ENCODE data around the gene RAD51B. TPM values are rescaled to one million over a fixed set of nuclear protein-coding genes. Genes with fewer than 3 reads are reported as not detected.
A peak's percentile ranks its signal among the peaks of the same experiment; 100 is the strongest.

The RAD51B gene
- total RNA-seq, 1 experiment from 2014 or later = 7.2 TPM

DNA sequence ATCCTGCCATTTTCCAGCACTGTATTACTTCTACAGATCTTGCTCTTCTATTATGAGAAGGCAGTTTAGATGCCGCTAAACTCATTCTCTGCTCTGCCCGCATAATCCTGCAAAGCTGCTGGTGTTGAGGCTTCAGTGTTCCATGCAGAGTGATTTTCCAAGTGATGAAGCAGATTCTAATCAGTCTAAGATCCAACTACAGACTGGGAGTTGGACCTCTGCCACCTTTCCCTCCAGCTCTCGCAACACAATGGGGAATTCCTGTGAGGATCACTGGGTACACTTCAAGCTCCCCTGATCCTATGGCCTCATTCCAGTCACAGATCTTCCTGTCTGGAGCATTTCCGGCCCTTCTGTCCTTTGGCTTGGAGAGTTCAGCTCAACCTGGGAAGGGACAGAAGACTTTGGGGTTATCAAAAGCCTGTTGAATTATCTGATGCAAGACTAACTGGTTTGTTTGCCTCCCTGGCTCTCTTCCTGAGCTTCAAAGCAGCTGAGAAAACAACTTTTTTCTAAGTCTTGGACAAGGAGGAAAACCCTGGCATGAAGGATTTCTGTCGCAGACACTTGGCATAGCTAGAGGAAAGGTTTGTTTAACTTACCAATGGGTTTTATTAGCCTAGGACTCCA is 639.4 kb downstream of the RAD51B start:
- Histone ChIP-seq H3K9me3 (0 out of 2 replicates have a peak, but pooled peaks cover 3% of the 10 kb centered on the region), H3K4me3 (no peak overlapping the region)
- DNase-seq = peak; percentile 39

DNA sequence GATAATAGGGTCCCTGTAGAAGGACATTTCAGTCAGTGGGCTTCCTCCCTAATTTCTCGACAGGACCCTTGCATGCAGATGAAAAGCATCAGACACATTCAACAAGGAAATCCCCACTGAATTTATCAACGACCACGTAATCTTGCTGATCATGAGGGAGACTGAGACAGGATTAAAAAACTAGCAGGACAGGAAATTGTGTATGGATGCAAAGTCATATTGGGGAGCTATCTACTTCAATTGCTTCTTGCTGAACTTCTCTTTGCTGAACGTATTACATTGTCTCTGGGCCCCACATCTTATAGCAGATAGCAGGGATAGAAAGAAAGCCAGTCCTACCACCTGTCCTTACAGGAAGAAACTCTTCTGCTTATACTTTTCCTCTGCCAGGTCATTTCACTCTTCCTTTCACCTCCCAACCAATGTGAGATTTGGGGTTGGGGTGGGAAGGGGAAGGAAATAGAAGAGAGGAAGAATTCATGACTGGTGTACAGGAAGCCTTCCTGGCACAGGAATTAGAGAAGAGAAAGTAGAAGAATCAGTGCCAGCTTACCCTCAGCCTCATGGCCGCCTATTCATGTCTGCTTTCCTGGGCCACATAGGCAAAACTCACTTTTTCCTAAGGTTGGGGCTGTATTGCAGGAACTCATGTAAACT is 640.0 kb downstream of the RAD51B start:
- Histone ChIP-seq H3K27me3 (no peaks in the 10 kb centered on the region), H3K36me3 (no peaks in the 10 kb centered on the region), H3K9me3 (0 out of 2 replicates have a peak, but pooled peaks cover 3% of the 10 kb centered on the region), H3K4me3 (no peak overlapping the region)
- no peak for DNase-seq

More for the DNA sequence above, 639.4 kb downstream of the RAD51B start:
- Histone ChIP-seq H3K36me3 (no peaks in the 10 kb centered on the region), H3K27me3 (no peaks in the 10 kb centered on the region)

DNA sequence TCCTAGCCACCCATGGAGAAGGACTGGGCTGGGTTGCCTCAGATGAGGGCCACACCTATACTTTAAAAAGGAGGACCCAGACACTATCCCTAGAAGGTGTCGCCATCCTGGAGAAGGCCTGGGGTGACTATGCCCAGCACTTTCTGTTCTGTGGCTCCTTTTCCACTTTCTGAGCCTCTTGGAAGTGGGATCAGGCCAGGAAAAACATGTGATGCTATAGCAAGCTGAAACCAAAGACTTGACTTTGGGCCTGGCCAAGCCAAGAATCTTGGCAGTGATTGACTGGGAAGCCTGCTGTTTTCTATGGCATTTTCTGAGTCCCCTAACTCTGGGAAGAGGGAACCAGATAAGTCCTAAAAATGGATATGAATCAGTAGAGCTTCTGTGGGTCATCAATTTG is 641.0 kb downstream of the RAD51B start:
- peak; percentile 49 for DNase-seq
- no peaks in the 10 kb centered on the region for H3K9me3 ChIP-seq
- H3K27me3 ChIP-seq = no peaks in the 10 kb centered on the region
- H3K4me3 ChIP-seq = no peak overlapping the region
- H3K36me3 ChIP-seq = no peaks in the 10 kb centered on the region

DNA sequence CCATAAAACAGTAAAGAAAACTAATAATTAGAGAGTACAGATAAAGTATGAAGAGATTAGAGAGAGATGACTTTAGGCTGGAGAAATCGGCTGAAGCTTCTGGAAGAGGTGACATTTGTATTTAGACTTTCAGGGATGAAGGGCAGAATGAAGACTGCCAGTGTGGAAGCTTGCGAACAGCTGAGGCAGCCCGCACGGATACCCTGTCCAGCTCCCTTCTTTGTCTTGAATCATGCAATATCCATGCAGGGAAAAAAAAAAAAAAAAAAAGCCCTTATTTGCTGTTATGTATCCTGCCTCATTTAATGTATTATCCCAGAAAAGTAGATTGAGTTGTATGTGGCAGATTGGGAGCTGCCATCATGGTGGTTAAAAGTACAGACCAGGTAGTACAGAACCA is 641.5 kb downstream of the RAD51B start:
- H3K36me3 ChIP-seq = no peaks in the 10 kb centered on the region
- DNase-seq = no peak
- H3K27me3 ChIP-seq = no peaks in the 10 kb centered on the region
- H3K9me3 ChIP-seq = no peaks in the 10 kb centered on the region
- H3K4me3 ChIP-seq = no peak overlapping the region

DNA sequence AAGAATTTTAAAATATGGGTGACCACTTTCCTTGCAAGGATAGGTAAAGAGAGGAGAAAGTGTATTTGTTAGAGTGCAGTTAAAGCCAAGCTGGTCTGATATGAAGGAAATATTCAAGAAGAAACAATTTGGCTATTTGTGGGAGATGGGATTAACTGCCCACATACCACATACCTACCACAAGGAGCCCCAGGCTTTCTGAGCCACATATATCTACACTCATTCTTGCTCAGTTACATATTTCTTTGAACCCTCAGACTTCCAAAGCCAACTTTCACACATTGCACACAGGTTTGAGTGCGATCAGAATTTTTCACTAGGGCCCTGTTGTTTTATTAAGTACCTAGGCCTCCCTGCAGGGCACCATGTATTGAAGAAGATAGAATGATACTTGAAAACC is 643.1 kb downstream of the RAD51B start:
- Histone ChIP-seq H3K4me3 (no peak overlapping the region), H3K36me3 (no peaks in the 10 kb centered on the region), H3K27me3 (no peaks in the 10 kb centered on the region), H3K9me3 (no peaks in the 10 kb centered on the region)
- DNase-seq = no peak

DNA sequence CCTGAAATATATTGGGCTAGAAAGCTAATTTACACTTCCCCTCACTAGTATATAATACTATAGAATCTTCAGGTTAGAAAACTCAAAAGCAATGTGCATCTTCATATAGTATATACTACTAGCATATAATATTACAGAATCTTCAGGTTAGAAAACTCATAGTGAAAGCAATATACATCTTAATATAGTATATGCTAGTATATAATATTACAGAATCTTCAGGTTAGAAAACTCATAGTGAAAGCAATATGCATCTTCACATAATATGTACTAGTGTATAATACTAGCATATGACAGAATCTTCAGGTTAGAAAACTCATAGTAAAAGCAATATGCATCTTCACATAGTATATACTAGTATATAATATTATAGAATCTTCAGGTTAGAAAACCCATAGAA is 643.7 kb downstream of the RAD51B start:
- H3K27me3 ChIP-seq = no peaks in the 10 kb centered on the region
- H3K9me3 ChIP-seq = no peaks in the 10 kb centered on the region
- no peak for DNase-seq
- H3K4me3 ChIP-seq = no peak overlapping the region
- no peaks in the 10 kb centered on the region for H3K36me3 ChIP-seq

DNA sequence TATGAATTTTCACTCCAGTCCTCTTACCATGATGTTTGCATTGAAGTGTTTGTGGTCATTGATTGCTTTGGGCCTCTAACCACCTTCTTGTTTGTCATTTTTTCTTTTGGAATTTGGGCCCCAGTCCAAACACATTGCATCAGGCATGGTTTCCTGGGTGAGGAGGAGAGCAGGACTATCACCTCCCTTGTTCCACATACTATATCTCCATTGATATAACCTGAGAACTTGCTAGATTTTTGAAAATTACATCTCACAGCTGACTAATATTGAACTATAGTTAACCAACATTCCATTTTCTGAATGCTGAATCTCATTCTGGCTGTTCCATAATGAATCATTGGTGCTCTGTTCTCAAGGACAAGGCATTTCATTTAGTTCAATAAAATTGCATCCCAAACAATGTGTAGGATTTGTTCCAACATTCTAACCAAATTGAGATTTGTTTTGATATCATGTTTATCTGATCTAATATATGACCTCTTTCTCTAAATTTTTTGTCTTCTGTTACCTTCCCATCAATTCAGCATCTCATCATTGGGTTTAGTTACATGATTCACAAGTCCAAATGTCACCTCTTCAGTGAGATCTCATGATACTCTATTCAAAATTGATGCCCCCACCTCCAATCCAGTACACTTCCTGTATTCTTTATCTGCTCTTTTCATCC is 644.3 kb downstream of the RAD51B start:
- H3K4me3 ChIP-seq = no peak overlapping the region
- no peaks in the 10 kb centered on the region for H3K9me3 ChIP-seq
- DNase-seq = no peak
- no peaks in the 10 kb centered on the region for H3K36me3 ChIP-seq
- H3K27me3 ChIP-seq = no peaks in the 10 kb centered on the region

DNA sequence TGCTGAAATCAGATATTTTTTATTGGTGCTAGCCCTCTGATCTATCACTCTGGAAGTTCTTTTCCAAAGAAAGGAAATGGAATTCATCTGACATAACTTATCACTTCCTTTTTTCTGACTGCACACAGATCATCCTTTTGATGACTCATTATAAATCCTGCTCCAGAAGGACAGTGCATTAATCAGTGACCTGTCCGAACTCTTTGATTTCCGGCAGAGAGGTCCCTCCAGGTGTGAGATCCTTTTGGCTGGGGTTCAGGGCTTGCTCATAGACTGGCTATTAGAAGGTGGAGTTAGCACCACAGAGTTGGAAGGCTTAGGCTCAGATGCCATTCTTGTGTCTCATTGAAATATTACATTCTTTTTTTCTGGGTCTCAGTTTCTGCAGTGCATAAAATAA is 645.1 kb downstream of the RAD51B start:
- no peaks in the 10 kb centered on the region for H3K27me3 ChIP-seq
- no peaks in the 10 kb centered on the region for H3K36me3 ChIP-seq
- DNase-seq = peak; percentile 73
- no peak overlapping the region for H3K4me3 ChIP-seq
- no peaks in the 10 kb centered on the region for H3K9me3 ChIP-seq

DNA sequence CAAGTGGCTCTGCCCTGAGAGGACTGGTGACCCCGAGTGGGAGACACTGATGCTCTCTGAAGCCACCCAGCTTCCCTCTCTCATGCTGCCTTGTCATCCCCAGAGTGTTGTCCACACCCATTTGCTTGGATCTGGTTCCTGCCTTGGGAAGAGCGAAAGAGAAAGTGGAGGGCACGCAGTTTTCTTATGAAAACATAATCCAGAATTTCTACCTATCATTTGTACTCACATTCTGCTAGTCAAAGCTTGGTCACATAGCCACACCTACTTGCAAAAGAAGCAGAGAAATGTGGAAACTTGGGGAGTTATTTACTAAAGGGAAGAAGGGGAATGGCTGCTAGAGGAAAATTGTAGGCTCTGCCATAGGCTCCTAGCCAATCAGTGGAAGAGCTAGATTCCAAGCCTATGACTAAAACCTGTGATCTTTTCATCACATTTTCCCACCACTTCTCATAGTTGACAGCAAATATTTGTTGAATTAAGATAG is 647.0 kb downstream of the RAD51B start:
- Histone ChIP-seq H3K4me3 (no peak overlapping the region), H3K9me3 (no peaks in the 10 kb centered on the region), H3K27me3 (no peaks in the 10 kb centered on the region), H3K36me3 (no peaks in the 10 kb centered on the region)
- peak; percentile 19 for DNase-seq

DNA sequence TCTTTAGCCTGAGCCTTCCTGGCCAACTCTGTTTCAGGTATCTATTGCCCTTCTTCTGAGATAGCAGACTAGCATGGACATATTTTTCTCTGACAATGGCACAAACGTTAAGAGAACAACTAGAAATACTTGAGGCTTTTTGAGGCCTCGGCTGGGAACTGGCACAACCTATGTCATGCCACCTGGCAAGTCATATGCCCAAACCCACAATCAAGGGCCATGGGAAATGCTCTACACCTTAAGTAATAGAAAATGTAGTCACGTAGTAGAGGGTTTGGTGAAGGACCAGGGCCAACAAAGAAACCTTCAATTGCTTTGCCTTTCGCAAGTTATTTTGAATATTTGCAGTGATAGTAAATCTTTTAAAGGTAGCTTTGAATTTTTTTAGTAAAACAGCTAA is 647.8 kb downstream of the RAD51B start:
- DNase-seq = no peak
- H3K36me3 ChIP-seq = no peaks in the 10 kb centered on the region
- no peaks in the 10 kb centered on the region for H3K9me3 ChIP-seq
- no peak overlapping the region for H3K4me3 ChIP-seq
- H3K27me3 ChIP-seq = no peaks in the 10 kb centered on the region

DNA sequence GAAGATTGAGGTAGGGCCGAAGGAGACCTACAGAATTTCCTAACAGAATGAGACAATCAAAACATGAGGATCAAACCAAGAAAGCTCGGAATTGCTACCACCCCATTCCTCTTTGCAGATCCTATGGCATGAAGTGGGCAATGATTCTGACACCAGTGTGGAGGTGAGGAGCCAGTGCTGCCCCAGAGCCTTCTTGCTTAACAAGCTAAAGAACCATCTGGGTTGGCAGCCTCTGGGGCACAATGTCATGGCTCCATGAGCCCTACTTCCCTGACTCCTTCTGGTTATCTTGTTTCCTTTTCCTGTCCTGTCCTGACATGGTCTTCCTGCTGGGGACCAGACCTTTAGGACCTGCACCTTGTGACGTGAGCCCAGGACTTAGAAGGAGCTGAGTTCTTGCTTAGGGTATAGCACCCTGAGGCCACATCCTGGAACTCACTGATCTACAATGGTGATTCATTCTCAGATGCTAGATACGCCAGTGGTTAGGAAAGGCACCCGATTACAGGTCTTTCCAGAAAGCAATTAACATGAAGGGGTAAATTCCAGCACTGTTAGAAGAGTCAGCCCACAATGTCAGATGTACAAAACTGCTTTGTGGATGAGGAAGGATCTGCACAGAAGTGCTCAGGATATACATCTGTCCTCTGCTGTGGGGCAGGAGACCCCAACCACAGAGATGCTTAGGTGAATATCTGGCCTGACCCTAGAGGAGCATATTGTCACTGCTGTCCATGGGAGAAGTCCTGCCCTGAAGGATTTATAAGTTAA is 649.0 kb downstream of the RAD51B start:
- no peak for DNase-seq

DNA sequence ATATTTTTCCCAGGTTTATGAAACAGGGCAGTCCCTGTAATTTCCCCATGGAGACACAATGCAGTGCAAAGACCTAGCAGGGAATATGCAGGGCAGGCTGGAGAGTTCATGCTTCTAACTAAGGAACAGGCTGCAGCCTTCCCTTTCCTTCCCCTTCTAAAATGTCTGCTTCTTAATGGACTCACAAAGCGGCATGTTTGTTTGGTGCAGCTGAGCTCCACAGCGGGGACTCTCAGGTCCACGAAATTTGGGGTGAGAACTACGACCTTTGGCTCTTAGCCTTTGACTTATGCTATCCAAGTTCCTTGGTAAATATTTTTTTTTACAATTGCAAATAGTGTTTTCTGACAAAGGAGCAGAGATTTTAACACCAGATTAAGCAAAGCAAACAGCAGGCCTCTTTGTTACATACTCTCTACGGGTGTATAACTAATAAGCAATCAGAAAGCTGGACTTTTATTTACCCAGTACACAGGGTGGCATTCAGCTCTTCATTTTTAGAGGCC is 649.7 kb downstream of the RAD51B start:
- no peak overlapping the region for H3K4me3 ChIP-seq
- H3K9me3 ChIP-seq = no peaks in the 10 kb centered on the region
- no peak for DNase-seq
- no peaks in the 10 kb centered on the region for H3K27me3 ChIP-seq
- H3K36me3 ChIP-seq = no peaks in the 10 kb centered on the region

More for the DNA sequence above, 649.0 kb downstream of the RAD51B start:
- H3K4me3 ChIP-seq = no peak overlapping the region
- H3K9me3 ChIP-seq = no peaks in the 10 kb centered on the region
- no peaks in the 10 kb centered on the region for H3K27me3 ChIP-seq
- H3K36me3 ChIP-seq = no peaks in the 10 kb centered on the region

DNA sequence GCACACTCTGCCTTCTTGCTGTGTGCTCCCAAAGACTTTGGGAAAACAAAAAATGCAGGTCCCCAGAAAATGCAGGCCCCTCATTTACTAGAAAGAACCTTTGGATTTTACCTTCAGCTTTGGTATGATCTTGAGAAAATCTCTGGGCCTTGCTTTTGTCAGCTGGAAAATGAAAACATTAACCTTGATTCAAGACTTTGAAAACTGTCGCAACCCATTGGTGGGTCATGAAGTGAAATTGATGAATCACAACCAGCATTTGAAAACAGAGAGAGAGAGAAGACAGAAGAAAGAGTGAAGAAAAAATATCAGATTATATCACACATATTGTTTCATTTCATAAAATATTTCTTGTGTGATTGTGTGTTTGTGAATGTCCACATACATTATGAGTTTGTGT is 650.8 kb downstream of the RAD51B start:
- no peaks in the 10 kb centered on the region for H3K27me3 ChIP-seq
- H3K4me3 ChIP-seq = no peak overlapping the region
- DNase-seq = no peak
- no peaks in the 10 kb centered on the region for H3K9me3 ChIP-seq
- no peaks in the 10 kb centered on the region for H3K36me3 ChIP-seq

DNA sequence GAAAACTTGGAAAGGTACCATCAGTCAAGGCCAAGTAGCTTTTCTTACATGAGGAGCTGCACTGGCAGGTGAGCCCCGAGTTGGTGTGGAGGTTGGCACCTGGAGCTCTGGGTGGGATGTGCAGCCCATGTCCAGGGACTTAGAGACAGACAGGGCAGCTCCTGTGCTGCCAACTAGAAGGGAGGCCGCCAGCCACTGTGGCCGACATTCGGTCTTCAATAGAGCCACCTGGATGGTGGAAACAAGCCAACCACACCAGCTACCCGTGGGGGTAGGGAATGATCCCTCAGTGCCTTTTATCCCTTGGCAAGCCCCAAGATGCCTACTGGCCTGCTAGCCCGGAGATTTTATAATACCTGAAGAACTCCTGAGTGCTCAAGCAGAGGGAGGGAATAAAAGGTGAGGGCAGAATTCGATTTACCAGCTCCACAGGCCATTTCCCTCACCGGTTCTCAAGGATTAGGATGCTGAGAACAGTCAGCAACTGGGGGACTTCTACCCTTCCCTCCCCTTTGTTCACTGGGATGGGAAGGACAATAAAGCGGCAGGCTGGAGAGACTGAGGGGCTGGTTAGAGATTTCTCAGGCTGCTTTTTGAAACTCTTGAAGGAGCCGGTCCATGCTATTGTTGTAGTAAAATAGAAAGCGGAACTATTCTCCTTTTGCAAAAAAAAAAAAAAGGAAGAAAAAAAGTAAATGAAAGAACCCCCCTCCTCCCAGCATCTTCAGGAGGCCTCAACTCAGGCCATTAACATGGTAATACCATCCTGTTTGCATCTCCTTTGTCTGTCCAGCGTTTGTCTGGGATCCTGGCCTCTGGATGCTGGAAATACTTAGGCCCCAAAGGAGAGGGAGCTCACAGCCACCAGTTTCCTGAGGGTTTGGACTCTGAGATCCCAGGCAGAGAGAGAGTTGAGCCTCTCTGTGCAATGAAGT is 651.7 kb downstream of the RAD51B start:
- H3K27me3 ChIP-seq = no peaks in the 10 kb centered on the region

DNA sequence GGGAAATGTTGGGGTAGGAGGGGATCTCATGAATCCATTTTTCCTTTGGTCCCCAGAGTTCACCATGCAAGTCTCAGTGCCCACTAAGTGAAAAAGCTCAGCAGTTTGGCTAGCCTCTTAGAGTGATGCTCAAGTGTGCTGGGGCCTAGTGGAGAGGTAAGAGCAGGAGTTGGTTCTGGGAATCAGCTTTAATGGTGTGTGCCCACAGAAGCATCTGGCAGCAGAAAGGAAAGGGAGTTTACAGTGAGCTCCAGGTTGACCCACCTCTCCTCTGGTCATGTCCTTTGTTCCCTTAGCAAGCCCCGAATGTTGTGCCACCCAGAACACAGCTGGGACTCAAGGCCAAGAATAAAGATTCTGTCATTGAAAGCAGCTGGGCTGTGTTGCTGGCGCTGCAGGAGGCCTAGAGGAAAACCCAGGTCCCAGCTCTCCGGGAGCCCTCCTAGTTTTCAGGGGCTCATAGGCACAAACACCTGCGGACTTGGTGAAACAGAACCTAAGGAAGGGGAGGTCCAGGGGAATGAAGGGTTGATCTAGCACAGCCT is 652.5 kb downstream of the RAD51B start:
- no peak for DNase-seq
- no peaks in the 10 kb centered on the region for H3K9me3 ChIP-seq
- no peaks in the 10 kb centered on the region for H3K36me3 ChIP-seq
- no peaks in the 10 kb centered on the region for H3K27me3 ChIP-seq
- H3K4me3 ChIP-seq = no peak overlapping the region

More for the DNA sequence above, 651.7 kb downstream of the RAD51B start:
- Histone ChIP-seq H3K9me3 (no peaks in the 10 kb centered on the region), H3K36me3 (no peaks in the 10 kb centered on the region), H3K4me3 (no peak overlapping the region)
- no peak for DNase-seq

DNA sequence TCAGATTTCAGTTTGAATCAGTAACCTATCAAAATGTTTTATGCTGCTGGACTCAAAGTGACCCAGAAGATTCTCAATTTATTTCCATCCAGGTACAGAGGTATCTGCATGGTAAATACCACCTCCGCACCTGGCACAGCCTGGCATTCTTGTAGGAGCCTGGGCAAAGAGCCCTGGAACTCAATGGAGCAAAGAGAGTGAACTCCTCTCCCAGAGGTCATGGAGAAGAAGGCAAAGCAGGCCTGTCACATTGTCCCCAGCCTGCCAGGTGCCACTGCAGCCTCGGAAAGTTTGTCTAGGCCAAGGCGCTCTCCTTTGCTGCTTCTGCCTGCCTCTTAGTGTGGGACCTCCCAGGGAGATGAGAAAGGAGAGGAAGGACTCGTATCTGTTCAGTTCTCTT is 653.5 kb downstream of the RAD51B start:
- no peaks in the 10 kb centered on the region for H3K36me3 ChIP-seq
- no peaks in the 10 kb centered on the region for H3K9me3 ChIP-seq
- no peak overlapping the region for H3K4me3 ChIP-seq
- DNase-seq = no peak
- no peaks in the 10 kb centered on the region for H3K27me3 ChIP-seq

Data from MG63 (cell line).